ENCODE results near the gene SMIM45.

The SMIM45 gene

GRCh38 chr22:41995211-41995610, 43.3 kb downstream of the SMIM45 start:
- Histone ChIP-seq H3K9me3 (ENCODE audit: low read depth, low read length) (no peaks in the 10 kb centered on the region), H3K27ac (no peak overlapping the region), H3K4me3 (no peak overlapping the region), H3K9ac (ENCODE audit: insufficient read length) (no peak overlapping the region), H3K36me3 (ENCODE audit: insufficient read depth, low read length) (no peaks in the 10 kb centered on the region)
- DNase-seq (ENCODE audit: low read depth, low spot score) = no peak
- TF ChIP-seq FOXP2 (optimal IDR thresholded peaks at IDR 0.05; ENCODE audit: control extremely low read depth, extremely low read length, insufficient read depth) (no peak), EZH2 (IDR thresholded peaks at IDR 0.05) (no peak), POLR2AphosphoS5 (IDR thresholded peaks at IDR 0.05; ENCODE audit: borderline replicate concordance, low read depth, low read length) (no peak)

DNA sequence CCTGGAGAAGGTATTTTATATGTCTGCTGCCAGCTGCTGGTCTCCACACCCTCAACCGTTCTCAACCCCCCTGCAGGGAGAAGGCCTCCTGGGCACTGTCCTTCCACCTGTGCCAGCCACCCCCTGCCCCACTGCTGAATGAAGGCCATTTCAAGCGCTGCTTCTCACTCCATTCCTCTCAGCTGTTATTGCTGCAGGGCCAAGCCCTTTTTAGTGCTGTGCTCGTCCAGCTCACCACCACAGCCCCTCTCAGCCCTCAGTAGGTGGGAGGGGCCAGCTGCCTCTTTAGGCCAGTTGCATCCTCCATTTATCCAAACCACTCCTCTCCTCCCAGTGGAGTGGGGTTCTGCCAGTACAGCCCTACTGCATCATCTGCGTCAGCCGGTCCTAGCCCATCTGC, 44.9 kb downstream of the SMIM45 start:
- no peak overlapping the region for H3K4me3 ChIP-seq
- TF ChIP-seq FOXP2 (optimal IDR thresholded peaks at IDR 0.05; ENCODE audit: control extremely low read depth, extremely low read length, insufficient read depth) (no peak), POLR2AphosphoS5 (IDR thresholded peaks at IDR 0.05; ENCODE audit: borderline replicate concordance, low read depth, low read length) (no peak), EZH2 (IDR thresholded peaks at IDR 0.05) (no peak)
- DNase-seq (ENCODE audit: low read depth, low spot score) = no peak
- H3K36me3 ChIP-seq (ENCODE audit: insufficient read depth, low read length) = no peaks in the 10 kb centered on the region
- no peak overlapping the region for H3K27ac ChIP-seq
- no peak overlapping the region for H3K9ac ChIP-seq (ENCODE audit: insufficient read length)
- no peaks in the 10 kb centered on the region for H3K9me3 ChIP-seq (ENCODE audit: low read depth, low read length)

DNA sequence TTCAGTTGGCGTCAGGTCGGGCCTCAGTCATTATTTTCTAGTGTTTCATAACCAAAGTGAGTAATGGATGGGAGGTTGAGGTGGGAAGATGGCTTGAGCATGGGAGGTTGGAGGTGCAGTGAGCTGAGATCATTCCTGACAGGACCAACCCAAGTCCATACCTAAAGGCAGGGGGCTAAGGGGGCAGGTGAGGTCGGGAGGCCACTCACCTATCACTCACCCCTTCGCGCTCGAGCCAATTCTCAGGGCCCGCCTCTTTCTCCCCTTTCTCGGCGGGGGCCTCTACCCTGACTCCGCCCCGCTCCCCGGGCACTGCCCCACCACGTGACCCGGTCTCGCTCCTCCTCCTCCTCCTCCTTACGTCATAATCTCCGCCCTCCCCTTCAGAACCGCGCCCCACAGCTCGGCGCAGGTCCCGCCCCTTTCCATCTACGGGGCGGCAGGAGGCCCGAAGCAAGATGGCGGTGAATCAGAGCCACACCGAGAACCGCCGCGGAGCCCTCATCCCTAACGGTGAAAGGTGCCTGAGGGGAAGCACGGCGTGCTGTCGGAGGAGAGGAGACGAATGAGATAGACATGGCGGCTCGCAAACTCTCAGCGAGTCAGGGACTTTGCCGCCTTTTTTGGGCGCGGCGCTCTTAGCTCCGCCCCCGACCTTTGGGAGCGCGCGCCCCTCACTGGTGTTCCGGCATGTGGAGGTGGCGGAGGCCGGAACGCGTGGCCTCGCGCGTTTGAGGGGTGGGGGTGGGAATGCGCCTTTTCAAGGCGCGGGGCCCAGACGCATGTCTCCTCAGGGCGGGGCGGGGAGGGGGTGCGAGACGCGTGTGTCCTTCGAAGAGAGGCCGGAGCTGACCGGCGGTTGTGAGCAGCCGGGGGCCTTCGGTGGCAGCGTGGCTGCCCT, 46.7 kb downstream of the SMIM45 start, which contains the start of gene WBP2NL:
TSS of gene WBP2NL (plus strand) at position 428 of the 901 bp plus-strand sequence. CDS start at position 459, 31 bp downstream.
- TF ChIP-seq POLR2AphosphoS5 (IDR thresholded peaks at IDR 0.05; ENCODE audit: borderline replicate concordance, low read depth, low read length) (no peak), FOXP2 (optimal IDR thresholded peaks at IDR 0.05; ENCODE audit: control extremely low read depth, extremely low read length, insufficient read depth) (no peak), EZH2 (IDR thresholded peaks at IDR 0.05) (no peak)
- Histone ChIP-seq H3K9ac (ENCODE audit: insufficient read length) (no peak within 1 kb of the TSS), H3K36me3 (ENCODE audit: insufficient read depth, low read length) (no peaks in the 10 kb centered on the region), H3K27ac (no peak within 1 kb of the TSS), H3K4me3 (no peak within 1 kb of the TSS), H3K9me3 (ENCODE audit: low read depth, low read length) (no peaks in the 10 kb centered on the region)
- no peak for DNase-seq (ENCODE audit: low read depth, low spot score)

- H3K9ac ChIP-seq (ENCODE audit: insufficient read length) = no peak overlapping the region
- no peak overlapping the region for H3K27ac ChIP-seq
- TF ChIP-seq EZH2 (IDR thresholded peaks at IDR 0.05) (no peak), POLR2AphosphoS5 (IDR thresholded peaks at IDR 0.05; ENCODE audit: borderline replicate concordance, low read depth, low read length) (no peak), FOXP2 (optimal IDR thresholded peaks at IDR 0.05; ENCODE audit: control extremely low read depth, extremely low read length, insufficient read depth) (no peak)
- no peak overlapping the region for H3K4me3 ChIP-seq
- H3K36me3 ChIP-seq (ENCODE audit: insufficient read depth, low read length) = no peaks in the 10 kb centered on the region
- H3K9me3 ChIP-seq (ENCODE audit: low read depth, low read length) = no peaks in the 10 kb centered on the region
- no peak for DNase-seq (ENCODE audit: low read depth, low spot score)
Measured at GRCh38 chr22:42000466-42000865, 48.5 kb downstream of the SMIM45 start.

DNA sequence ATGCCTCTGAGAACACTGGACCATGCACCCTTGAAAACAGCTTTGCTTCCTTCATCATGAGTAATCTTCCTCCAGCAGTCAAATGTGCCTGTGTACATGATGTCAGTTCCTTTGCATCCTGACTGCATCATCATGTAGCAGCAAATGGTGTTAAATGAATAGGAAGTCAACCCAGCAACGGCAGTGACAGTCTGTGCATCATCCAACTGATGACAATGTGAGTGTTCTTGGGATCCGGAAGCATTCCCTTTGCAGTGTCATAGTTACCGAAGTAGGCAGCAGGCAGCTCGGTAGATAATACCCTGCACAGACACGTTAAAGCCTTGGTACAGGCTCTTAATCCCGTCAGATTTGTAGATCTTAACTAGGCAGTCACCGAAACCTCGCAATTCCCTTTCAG, 49.2 kb downstream of the SMIM45 start:
- no peaks in the 10 kb centered on the region for H3K36me3 ChIP-seq (ENCODE audit: insufficient read depth, low read length)
- DNase-seq (ENCODE audit: low read depth, low spot score) = no peak

DNA sequence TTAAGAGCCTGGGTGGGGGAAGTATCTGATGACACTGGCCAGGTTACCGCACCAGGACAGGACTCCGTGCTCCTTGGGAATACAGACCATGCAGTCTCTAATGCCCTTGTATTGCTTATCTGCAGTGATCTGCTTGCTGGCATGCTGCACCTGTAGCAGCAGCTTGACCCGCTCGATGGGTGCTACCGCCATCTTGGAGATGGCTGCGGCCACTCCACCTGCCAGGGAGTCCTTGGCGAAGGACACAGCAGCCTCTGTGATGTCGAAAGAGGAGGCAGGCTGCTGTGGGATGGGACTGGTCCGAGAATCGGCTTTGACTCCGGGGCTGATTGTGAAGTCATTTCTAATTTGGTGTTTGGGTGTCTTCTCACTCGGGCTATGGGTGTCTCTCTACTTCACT, 49.8 kb downstream of the SMIM45 start:
- H3K9ac ChIP-seq (ENCODE audit: insufficient read length) = no peak overlapping the region
- no peak overlapping the region for H3K4me3 ChIP-seq
- no peaks in the 10 kb centered on the region for H3K36me3 ChIP-seq (ENCODE audit: insufficient read depth, low read length)
- H3K9me3 ChIP-seq (ENCODE audit: low read depth, low read length) = no peaks in the 10 kb centered on the region
- no peak overlapping the region for H3K27ac ChIP-seq
- DNase-seq (ENCODE audit: low read depth, low spot score) = no peak
- TF ChIP-seq POLR2AphosphoS5 (IDR thresholded peaks at IDR 0.05; ENCODE audit: borderline replicate concordance, low read depth, low read length) (no peak), EZH2 (IDR thresholded peaks at IDR 0.05) (no peak), FOXP2 (optimal IDR thresholded peaks at IDR 0.05; ENCODE audit: control extremely low read depth, extremely low read length, insufficient read depth) (no peak)

More for the DNA sequence above, 49.2 kb downstream of the SMIM45 start:
- no peak overlapping the region for H3K27ac ChIP-seq
- H3K9me3 ChIP-seq (ENCODE audit: low read depth, low read length) = no peaks in the 10 kb centered on the region
- TF ChIP-seq FOXP2 (optimal IDR thresholded peaks at IDR 0.05; ENCODE audit: control extremely low read depth, extremely low read length, insufficient read depth) = no peak
- H3K9ac ChIP-seq (ENCODE audit: insufficient read length) = no peak overlapping the region
- H3K4me3 ChIP-seq = no peak overlapping the region

GRCh38 chr22:42007922-42008321, 56.0 kb downstream of the SMIM45 start:
- Histone ChIP-seq H3K36me3 (ENCODE audit: insufficient read depth, low read length) (no peaks in the 10 kb centered on the region), H3K27ac (no peak overlapping the region), H3K4me3 (no peak overlapping the region), H3K9me3 (ENCODE audit: low read depth, low read length) (no peaks in the 10 kb centered on the region; the same call in none of the 2 replicates), H3K9ac (ENCODE audit: insufficient read length) (no peak overlapping the region)
- no peak for DNase-seq (ENCODE audit: low read depth, low spot score)
- TF ChIP-seq POLR2AphosphoS5 (IDR thresholded peaks at IDR 0.05; ENCODE audit: borderline replicate concordance, low read depth, low read length) (no peak), FOXP2 (optimal IDR thresholded peaks at IDR 0.05; ENCODE audit: control extremely low read depth, extremely low read length, insufficient read depth) (no peak), EZH2 (IDR thresholded peaks at IDR 0.05) (no peak)
